GM19324 (cell line): ENCODE results near the gene REX1BD.
"Not testable (repeated sequence)": the region's sequence is repeated elsewhere in the genome, so short reads cannot be mapped to it uniquely, and the experiment has no call there.

ENCODE experiments used
- ATAC-seq: cut with Tn5 transposase; IDR thresholded peaks from one replicate; pipeline ENCODE4 v1.9.1; 2021; ENCODE audit warnings: mild to moderate bottlenecking, moderate library complexity; ENCODE audit not compliant: unreplicated experiment, low FRiP score

The REX1BD gene

DNA sequence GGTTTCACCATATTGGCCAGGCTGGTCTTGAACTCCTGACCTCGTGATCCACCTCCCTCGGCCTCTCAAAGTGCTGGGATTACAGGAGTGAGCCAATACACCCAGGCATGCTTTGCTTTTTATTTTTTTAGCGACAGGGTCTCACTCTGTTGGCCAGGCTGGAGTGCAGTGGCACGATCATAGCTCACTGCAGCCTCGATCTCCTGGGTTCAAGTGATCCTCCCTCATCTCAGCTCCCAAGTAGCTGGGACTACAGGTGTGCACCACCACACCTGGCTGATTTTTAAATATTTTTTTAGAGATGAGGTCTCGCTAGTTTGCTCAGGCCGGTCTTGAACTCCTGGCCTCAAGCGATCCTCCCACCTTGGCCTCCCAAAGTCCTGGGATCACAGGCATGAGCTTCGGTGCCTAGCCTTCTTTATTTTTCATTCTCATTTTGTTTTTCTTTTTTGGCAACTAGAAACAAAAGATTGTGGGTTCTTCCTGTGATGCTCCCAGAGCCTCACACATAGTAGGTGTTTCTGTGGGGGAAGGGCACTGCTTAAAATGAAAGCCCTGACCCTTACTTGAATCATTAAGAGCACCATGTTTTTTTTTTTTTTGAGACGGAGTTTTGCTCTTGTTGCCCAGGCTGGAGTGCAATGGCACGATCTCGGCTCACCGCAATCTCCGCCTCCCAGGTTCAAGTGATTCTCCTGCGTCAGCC lies 12.2 kb downstream of the REX1BD start:
- not testable (repeated sequence) for ATAC-seq

DNA sequence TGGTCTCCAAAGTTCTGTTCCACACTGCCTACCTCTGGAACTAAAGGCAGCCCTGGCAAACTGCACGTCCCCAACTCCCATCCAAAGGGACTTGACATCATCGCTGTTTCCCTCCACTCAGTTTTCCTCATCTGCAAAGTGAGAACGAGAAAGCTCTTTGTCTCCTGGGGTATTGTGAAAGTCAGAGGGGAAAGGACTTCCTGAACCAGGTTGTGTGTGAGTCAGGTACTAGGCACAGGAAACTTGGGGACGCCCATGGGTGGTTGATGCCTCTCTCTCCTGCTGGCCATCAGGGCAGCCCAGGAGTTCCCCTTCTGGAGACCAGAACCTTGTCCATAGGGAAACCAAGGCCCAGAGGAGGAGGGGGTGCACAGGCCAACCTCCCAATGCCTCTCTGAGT lies 13.3 kb downstream of the REX1BD start:
- no peak for ATAC-seq

DNA sequence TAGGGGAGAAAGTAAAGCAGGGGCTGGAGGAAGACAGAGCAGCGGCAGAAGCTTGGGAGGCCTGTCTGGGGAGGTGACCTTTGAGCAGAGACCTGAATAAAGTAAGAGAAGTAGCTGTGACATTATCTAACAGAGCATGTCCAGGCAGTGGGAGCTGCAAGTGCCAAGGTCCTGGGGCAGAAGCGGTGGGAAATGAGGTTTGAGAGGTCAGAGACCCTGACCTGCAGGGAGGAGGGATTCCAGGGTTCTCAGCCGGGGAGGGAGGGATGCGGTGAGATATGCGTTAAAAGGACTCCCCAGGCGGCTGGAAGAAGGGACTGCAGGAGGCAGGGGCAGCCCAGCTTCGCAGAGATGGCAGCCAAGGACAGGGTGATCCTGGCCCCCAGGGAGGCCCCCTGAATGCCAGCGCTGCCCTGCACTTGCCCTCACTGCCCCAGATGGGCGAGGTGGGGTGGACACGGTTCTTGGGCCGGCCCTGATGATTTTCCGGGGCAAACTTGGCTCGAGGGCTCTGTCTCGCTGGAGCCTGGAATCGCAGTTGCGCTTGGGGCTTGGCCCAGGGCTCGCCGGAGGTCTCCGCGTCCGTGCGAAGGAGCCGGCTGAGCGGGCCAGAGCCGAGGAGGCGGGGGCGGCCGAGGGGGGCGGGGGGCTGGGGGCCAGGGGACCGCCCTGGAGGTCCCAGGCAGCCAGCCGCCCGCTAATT lies 14.8 kb downstream of the REX1BD start:
- no peak for ATAC-seq

DNA sequence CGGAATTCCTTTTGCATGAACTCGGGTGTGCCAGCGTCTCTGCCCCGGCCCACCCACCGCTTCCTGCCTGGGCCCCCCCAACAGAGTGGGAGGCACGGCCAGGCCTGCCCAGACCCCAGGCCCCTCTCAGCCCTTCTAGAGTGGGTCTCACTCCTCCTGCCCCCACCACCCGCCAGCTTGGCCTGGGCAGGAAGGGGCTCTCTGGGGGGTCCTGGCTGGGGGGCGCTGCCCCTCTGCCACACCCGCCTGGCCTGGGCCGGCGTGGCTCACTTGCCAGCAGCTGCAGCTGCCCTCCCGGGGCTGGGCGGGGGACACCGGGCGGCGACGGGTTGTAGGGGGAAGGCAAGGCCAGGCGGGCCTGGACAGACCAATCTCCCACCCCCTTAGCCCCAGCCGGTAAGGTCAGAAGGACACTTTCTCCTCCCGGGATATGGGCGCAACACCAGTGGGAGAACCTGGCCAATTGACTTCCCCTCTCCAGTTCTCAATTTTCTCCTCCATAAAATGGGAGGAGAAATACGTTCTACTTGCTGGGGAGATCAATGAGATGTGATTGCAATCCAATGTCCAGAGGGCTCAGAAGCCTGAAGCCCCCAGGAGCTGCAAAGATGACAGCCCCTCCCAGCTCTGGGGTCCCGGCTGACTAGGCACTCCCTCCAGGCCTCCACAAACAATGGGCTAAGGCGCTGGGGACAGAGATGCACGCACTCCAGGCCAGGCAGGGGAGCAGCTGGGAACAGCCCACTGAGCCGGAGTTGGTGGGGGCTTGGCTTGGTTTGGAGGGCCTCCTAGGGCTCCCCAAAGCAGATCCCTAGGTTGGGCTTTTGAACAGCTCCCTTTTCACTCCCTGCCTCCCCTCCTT lies 15.6 kb downstream of the REX1BD start:
- ATAC-seq = no peak

- no peak for ATAC-seq
Observed at GRCh38 chr19:18604820-18605159, 16.2 kb downstream of the REX1BD start.

- no peak for ATAC-seq
Observed at GRCh38 chr19:18605196-18605545, 16.6 kb downstream of the REX1BD start.

DNA sequence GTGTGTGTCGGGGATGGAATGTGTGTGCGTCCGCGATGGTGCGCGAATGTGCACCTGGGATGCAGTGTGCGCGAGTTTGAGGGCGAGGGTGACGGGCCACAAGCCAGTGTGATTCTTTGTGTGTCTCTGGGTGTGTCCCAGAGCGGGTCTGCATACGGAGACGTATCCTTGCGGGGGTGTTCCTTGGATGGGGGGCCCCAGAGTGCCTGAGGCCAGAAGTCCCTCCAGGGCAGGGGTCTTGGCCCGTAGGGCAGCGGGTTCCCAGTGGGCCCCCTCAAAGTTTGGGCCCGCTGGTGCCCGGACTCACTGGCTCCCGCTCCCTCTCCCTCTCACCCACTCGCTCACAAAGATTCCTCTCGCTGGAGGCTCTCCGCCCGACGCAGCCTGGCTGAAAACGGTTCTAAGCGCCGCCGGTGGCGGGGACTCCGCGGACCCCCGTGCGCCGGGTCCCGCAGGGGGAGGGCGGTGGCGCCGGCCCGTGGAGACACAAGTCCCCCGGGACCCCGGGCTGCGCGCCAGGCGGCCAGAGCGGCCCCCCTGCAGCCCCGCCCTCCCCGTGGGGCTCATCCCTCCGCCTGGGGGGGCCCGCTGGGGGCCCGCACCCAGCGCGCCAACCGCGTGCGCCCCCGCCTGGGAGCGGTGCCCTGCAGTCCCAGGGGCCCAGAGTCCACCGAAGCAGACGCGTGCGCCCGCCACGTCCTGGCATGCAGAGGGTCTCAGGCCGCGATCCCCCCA lies 17.1 kb downstream of the REX1BD start:
- ATAC-seq = no peak

GRCh38 chr19:18606281-18607225 lies 18.0 kb downstream of the REX1BD start, which contains the start of gene CRLF1:
TSS of gene CRLF1 (minus strand) at chr19:18606799. CDS start at chr19:18606656, 143 bp downstream.
- ATAC-seq = no peak

DNA sequence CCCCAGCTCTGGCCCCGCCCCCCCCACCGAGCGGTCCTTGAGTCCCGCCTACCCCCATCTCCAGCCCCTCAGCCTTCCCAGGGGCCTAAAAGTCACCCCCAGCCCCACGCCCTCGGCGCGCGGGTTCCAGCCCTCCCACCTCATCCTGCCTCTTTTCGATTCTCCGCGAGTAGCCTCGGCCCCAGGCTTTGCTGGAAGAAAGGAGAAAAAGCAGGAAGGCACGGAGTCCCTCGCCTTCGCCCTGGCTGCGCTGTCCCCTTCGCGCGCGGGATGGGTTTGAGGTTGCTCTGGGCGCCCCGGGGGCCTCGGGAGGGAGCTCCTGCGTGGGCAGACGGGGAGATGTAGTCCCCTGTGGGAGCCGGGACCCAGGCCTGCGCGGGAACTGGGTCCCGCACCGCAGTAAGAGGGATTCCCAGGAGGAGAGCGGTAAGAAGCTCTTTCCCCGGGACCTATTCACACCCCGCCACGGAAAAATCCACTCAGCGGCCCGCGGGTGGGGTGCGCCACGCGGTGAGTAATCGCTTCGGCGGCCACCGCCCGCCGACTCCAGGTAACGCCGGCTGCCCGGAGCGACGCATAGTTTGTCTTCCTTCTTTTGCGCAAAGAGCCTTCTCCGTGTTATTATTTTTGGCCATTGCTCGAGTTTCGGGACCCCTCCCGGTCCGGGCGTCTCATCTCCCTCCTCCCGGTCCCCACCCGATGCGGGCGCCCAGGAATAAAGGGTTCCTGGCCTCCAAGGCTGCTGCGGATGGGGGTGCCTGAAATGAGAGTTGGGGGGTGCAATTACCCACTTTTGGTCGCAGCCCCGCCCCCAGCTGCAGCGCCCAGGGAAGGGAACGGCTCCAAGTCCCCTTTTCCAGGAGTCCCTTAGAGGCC lies 18.9 kb downstream of the REX1BD start:
- ATAC-seq = no peak

DNA sequence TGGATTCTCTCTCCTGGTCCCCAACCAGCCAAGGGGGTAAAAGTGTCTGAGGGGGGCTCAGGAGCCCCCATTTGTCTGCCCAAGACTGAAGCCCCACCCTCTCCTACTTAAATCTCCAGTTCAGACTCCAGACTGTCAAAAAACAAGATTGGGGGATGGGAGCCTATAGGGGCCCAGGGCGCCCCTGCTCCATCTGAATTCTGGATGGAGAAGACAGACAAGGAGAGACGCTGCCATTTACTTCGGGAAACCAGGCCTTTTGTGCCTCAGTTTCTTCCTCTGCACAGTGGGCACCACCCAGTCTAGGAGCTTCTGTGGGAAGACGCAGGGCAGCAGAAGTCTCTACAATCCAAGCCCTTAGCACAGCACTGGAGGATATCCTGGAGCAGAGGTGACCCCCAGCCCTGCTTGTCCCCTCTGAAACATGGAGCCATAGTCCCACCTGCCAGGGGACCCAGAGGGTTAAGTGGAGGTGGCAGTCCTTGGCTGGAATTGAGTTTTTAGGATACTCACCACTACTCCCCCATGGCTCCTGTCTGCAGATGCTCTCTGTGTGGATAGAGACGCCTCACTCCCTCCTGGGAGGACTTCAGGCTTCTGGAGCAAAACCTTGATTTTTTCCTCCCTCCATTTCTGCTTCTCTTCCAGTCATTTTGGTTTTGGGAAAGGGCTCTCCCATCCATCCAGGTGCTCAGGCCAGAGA lies 19.7 kb downstream of the REX1BD start:
- no peak for ATAC-seq

DNA sequence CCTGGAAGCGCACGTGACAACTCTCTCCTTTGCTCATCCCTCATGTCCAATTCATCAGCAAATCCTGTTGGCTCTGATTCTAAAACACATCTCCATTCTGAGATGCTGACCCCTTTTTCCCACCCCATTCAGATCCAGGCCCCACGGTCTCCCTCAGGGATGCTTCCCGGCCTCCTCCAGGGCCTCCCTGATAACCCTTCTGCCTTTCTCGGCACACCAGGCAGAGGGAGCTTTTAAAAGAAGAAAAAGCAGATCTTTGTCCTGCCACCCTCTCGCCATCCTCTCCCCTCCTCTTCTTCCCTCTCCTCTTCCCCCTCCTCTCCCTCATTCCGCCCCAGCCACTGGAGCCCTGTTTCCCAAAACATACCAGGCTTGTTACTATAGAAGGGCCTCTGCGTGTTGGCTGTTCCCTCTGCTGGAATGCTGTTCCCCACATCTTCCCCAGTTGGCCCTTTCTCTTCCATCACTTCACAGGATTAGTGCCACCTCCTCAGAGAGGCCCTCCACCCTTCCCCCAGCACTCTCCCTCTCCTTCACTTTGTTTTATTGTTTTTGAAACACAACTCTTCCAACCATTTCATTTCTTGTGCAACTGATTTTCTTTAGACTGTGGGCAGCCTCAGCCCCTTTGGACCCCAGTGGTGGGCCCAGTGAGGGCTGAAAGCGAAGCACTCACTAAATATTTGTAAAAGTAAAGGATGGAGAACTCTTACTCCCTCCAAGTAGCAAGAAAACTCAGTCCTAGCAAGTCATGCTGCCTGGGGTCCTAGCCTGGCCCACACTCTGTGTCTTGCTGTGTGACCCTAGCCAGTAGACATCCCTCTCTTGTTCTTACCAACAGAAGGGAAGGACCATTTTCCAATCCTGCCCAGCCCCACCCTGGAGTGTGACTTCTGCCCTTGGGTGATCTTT lies 20.5 kb downstream of the REX1BD start:
- no peak for ATAC-seq

DNA sequence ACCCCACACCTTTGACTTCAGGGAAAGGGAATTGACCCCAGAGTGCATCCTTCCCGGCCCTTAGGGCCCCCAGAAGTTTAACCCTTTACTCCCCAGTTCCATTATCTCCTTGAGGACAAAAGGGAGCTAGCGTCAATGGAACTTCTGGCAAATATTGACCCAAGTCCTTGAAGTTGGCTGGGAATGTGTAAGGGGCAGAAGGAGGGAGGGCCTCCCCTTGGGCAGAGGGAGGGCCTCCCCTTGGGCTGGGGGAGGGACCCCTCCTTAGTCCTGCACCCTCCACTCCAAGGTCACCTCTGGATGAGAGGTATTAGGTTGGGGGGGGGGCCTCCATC lies 21.1 kb downstream of the REX1BD start:
- no peak for ATAC-seq

DNA sequence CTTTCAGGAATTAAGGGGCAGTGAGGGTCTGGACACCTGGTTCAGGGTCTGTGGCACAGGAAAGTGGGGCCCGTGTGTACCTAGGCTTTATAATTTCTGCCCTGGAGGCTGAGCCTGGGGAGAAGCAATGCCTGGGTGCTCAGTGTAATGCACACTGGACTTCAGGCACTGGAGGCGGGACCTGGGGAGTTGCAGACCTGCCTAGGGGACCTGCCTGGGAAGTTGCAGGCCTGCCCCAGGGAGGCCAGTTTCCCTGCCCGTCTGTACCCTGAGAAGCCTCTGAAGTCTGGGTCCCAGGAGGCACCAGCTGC lies 21.6 kb downstream of the REX1BD start:
- ATAC-seq = no peak

GRCh38 chr19:18610556-18611326 lies 22.1 kb downstream of the REX1BD start:
- ATAC-seq = no peak

DNA sequence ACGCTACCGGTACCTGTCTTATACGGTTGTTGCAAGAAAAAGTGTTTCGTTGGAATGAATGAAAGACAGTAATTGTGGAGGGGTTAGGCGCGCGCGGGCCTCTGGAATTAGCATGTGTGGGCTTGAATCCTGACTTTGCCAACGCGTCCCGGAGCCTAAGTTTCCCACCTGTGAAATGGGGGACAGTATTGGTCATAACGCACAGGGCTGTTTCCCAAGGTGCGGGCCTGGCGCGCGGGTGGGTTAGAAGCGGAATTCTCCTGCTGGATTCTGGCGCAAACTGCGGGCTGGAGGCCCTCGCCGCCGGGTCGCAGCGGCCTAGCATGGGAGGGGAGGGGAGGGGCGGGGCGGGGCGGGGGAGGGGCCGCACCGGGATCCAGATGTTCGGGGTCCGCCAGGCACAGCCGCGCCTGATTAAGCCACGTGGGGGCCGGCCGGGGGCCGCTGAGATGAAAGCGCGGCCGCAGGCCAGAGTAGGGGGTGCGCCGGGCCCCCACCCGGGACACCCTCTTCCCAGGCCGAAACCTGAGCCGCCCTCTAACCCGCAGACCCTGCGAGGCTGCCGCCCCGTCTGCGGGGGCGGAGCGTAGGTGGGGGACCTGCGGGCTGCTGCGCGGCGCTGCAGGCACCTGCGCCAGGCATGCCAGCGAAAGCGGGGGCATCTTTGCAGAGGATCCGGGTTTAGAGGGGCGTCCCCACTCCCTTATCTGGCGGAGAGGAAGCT lies 22.9 kb downstream of the REX1BD start:
- ATAC-seq = no peak
